B cell (primary cell): Measurements from ENCODE around the gene RPS10.

ENCODE experiments used
- EZH2 ChIP-seq: IDR thresholded peaks from 2 replicates; pipeline ENCODE4 v1.6.1; 2012; ENCODE audit warnings: borderline replicate concordance, low read depth, mild to moderate bottlenecking, moderate library complexity, low read length; ENCODE audit not compliant: insufficient read depth, poor library complexity, severe bottlenecking
- TF ChIP-seq, protein P1 (sequence below): fragments of 200-600 bp; IDR thresholded peaks from one replicate; pipeline ENCODE4 v1.8.0; 2022; ENCODE audit warnings: antibody characterized with exemption, mild to moderate bottlenecking

DNA sequence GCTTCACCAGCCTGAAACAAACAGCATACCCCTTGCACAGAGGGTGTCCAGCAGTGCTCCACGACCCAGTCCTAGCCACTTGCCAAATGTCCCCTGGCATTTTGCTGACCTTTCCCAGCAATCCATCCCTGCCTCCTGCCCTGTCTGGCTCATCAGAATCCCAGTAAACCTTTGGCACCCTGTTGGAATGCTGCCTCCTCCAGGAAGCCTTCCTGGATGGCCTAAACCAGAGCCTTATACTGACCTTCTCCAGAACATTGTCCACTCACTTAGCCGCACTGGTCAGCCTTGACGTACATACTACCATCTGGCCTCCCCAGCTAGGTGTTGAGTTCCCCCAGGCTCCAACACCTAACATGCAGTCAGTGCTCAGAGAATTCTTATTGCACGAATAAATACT lies 38.0 kb upstream of the RPS10 start:
- TF ChIP-seq, protein P1, sequence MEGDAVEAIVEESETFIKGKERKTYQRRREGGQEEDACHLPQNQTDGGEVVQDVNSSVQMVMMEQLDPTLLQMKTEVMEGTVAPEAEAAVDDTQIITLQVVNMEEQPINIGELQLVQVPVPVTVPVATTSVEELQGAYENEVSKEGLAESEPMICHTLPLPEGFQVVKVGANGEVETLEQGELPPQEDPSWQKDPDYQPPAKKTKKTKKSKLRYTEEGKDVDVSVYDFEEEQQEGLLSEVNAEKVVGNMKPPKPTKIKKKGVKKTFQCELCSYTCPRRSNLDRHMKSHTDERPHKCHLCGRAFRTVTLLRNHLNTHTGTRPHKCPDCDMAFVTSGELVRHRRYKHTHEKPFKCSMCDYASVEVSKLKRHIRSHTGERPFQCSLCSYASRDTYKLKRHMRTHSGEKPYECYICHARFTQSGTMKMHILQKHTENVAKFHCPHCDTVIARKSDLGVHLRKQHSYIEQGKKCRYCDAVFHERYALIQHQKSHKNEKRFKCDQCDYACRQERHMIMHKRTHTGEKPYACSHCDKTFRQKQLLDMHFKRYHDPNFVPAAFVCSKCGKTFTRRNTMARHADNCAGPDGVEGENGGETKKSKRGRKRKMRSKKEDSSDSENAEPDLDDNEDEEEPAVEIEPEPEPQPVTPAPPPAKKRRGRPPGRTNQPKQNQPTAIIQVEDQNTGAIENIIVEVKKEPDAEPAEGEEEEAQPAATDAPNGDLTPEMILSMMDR, result no peak
- TF ChIP-seq EZH2, result no peak
